ENCODE measurements around the gene CDK14. TPM values are rescaled to one million over a fixed set of nuclear protein-coding genes. Genes with fewer than 3 reads are reported as not detected.
"Not testable (repeated sequence)": the region's sequence is repeated elsewhere in the genome, so short reads cannot be mapped to it uniquely, and the experiment has no call there.

The CDK14 gene
- total RNA-seq, 1 donor from 2014 or later, result 1.6 TPM

- Mint-ChIP-seq H3K36me3 (ENCODE audit: low read depth) (no peaks in the 10 kb centered on the region), H3K9me3 (no peaks in the 10 kb centered on the region), H3K27ac (no peak overlapping the region), H3K4me1 (ENCODE audit: low read depth) (no peaks in the 10 kb centered on the region), H3K4me3 (no peak overlapping the region), H3K27me3 (ENCODE audit: insufficient read depth) (peaks cover 6% of the 10 kb centered on the region)
- no peak for DNase-seq (ENCODE audit: low spot score)
- intact Hi-C loops (cut with micrococcal nuclease), result no loop called here
Observed at GRCh38 chr7:90723233-90723632, 127.1 kb downstream of the CDK14 start.

- no peaks in the 10 kb centered on the region for H3K9me3 Mint-ChIP-seq
Observed at GRCh38 chr7:90723866-90724265, 127.7 kb downstream of the CDK14 start.

GRCh38 chr7:90726120-90726519 lies 130.0 kb downstream of the CDK14 start:
- Mint-ChIP-seq H3K4me1 (ENCODE audit: low read depth) (no peaks in the 10 kb centered on the region), H3K27me3 (ENCODE audit: insufficient read depth) (peaks cover 3% of the 10 kb centered on the region), H3K27ac (no peak overlapping the region), H3K9me3 (peaks cover 1% of the 10 kb centered on the region), H3K4me3 (no peak overlapping the region), H3K36me3 (ENCODE audit: low read depth) (no peaks in the 10 kb centered on the region)
- DNase-seq (ENCODE audit: low spot score), result no peak
- intact Hi-C loops (cut with micrococcal nuclease), result no loop called here

More at GRCh38 chr7:90723866-90724265, 127.7 kb downstream of the CDK14 start:
- DNase-seq (ENCODE audit: low spot score), result no peak
- no peak overlapping the region for H3K27ac Mint-ChIP-seq
- peaks cover 6% of the 10 kb centered on the region for H3K27me3 Mint-ChIP-seq (ENCODE audit: insufficient read depth)
- no peaks in the 10 kb centered on the region for H3K36me3 Mint-ChIP-seq (ENCODE audit: low read depth)
- intact Hi-C loops (cut with micrococcal nuclease), result no loop called here
- H3K4me1 Mint-ChIP-seq (ENCODE audit: low read depth), result no peaks in the 10 kb centered on the region
- no peak overlapping the region for H3K4me3 Mint-ChIP-seq

GRCh38 chr7:90726623-90727022 lies 130.5 kb downstream of the CDK14 start:
- Mint-ChIP-seq H3K27me3 (ENCODE audit: insufficient read depth) (peaks cover 7% of the 10 kb centered on the region), H3K9me3 (peaks cover 6% of the 10 kb centered on the region), H3K36me3 (ENCODE audit: low read depth) (no peaks in the 10 kb centered on the region), H3K4me3 (no peak overlapping the region), H3K27ac (no peak overlapping the region), H3K4me1 (ENCODE audit: low read depth) (no peaks in the 10 kb centered on the region)
- intact Hi-C loops (cut with micrococcal nuclease), result no loop called here
- no peak for DNase-seq (ENCODE audit: low spot score)

- no peak overlapping the region for H3K27ac Mint-ChIP-seq
- H3K4me3 Mint-ChIP-seq, result no peak overlapping the region
- H3K9me3 Mint-ChIP-seq, result peaks cover 8% of the 10 kb centered on the region
- H3K27me3 Mint-ChIP-seq (ENCODE audit: insufficient read depth), result peaks cover 7% of the 10 kb centered on the region
- no peak for DNase-seq (ENCODE audit: low spot score)
- intact Hi-C loops (cut with micrococcal nuclease), result no loop called here
- no peaks in the 10 kb centered on the region for H3K36me3 Mint-ChIP-seq (ENCODE audit: low read depth)
- H3K4me1 Mint-ChIP-seq (ENCODE audit: low read depth), result no peaks in the 10 kb centered on the region
Observed at GRCh38 chr7:90727412-90727811, 131.3 kb downstream of the CDK14 start.

- Mint-ChIP-seq H3K4me1 (ENCODE audit: low read depth) (no peaks in the 10 kb centered on the region), H3K36me3 (ENCODE audit: low read depth) (no peaks in the 10 kb centered on the region), H3K27me3 (ENCODE audit: insufficient read depth) (peaks cover 5% of the 10 kb centered on the region), H3K27ac (no peak overlapping the region), H3K4me3 (no peak overlapping the region), H3K9me3 (peaks cover 16% of the 10 kb centered on the region)
- intact Hi-C loops (cut with micrococcal nuclease), result no loop called here
- no peak for DNase-seq (ENCODE audit: low spot score)
Observed at GRCh38 chr7:90728568-90728967, 132.4 kb downstream of the CDK14 start.

GRCh38 chr7:90735611-90736280 lies 139.6 kb downstream of the CDK14 start:
- Mint-ChIP-seq H3K9me3 (peaks cover 22% of the 10 kb centered on the region), H3K4me1 (ENCODE audit: low read depth) (peaks cover 13% of the 10 kb centered on the region)
- H3K36me3 Mint-ChIP-seq (ENCODE audit: low read depth); intact Hi-C loops (cut with micrococcal nuclease); H3K27ac Mint-ChIP-seq; DNase-seq (ENCODE audit: low spot score); H3K4me3 Mint-ChIP-seq; H3K27me3 Mint-ChIP-seq (ENCODE audit: insufficient read depth): not testable (repeated sequence)

GRCh38 chr7:90736316-90736715 lies 140.2 kb downstream of the CDK14 start:
- Mint-ChIP-seq H3K9me3 (peaks cover 19% of the 10 kb centered on the region), H3K36me3 (ENCODE audit: low read depth) (no peaks in the 10 kb centered on the region), H3K27ac (no peak overlapping the region), H3K4me1 (ENCODE audit: low read depth) (peaks cover 13% of the 10 kb centered on the region), H3K4me3 (no peak overlapping the region), H3K27me3 (ENCODE audit: insufficient read depth) (peaks cover 2% of the 10 kb centered on the region)
- intact Hi-C loops (cut with micrococcal nuclease), result no loop called here
- no peak for DNase-seq (ENCODE audit: low spot score)

- DNase-seq (ENCODE audit: low spot score), result no peak
- Mint-ChIP-seq H3K27me3 (ENCODE audit: insufficient read depth) (no peaks in the 10 kb centered on the region), H3K4me3 (no peak overlapping the region), H3K27ac (no peak overlapping the region), H3K4me1 (ENCODE audit: low read depth) (peaks cover 13% of the 10 kb centered on the region), H3K9me3 (peaks cover 14% of the 10 kb centered on the region), H3K36me3 (ENCODE audit: low read depth) (no peaks in the 10 kb centered on the region)
- intact Hi-C loops (cut with micrococcal nuclease), result no loop called here
Observed at GRCh38 chr7:90736968-90737939, 141.1 kb downstream of the CDK14 start.

GRCh38 chr7:90738249-90738648 lies 142.1 kb downstream of the CDK14 start:
- DNase-seq (ENCODE audit: low spot score), result no peak
- H3K27me3 Mint-ChIP-seq (ENCODE audit: insufficient read depth), result no peaks in the 10 kb centered on the region
- peaks cover 6% of the 10 kb centered on the region for H3K9me3 Mint-ChIP-seq
- no peak overlapping the region for H3K4me3 Mint-ChIP-seq
- no peaks in the 10 kb centered on the region for H3K36me3 Mint-ChIP-seq (ENCODE audit: low read depth)
- H3K27ac Mint-ChIP-seq, result no peak overlapping the region
- intact Hi-C loops (cut with micrococcal nuclease), result no loop called here
- H3K4me1 Mint-ChIP-seq (ENCODE audit: low read depth), result peaks cover 13% of the 10 kb centered on the region

- no peak for DNase-seq (ENCODE audit: low spot score)
- intact Hi-C loops (cut with micrococcal nuclease), result no loop called here
- Mint-ChIP-seq H3K27me3 (ENCODE audit: insufficient read depth) (no peaks in the 10 kb centered on the region), H3K36me3 (ENCODE audit: low read depth) (no peaks in the 10 kb centered on the region), H3K4me1 (ENCODE audit: low read depth) (peaks cover 13% of the 10 kb centered on the region), H3K27ac (no peak overlapping the region), H3K9me3 (no peaks in the 10 kb centered on the region), H3K4me3 (no peak overlapping the region)
Observed at GRCh38 chr7:90739716-90740115, 143.6 kb downstream of the CDK14 start.

- H3K27ac Mint-ChIP-seq, result no peak overlapping the region
- peaks cover 13% of the 10 kb centered on the region for H3K4me1 Mint-ChIP-seq (ENCODE audit: low read depth)
- H3K36me3 Mint-ChIP-seq (ENCODE audit: low read depth), result no peaks in the 10 kb centered on the region
- intact Hi-C loops (cut with micrococcal nuclease), result no loop called here
- H3K9me3 Mint-ChIP-seq, result no peaks in the 10 kb centered on the region
- H3K27me3 Mint-ChIP-seq (ENCODE audit: insufficient read depth), result no peaks in the 10 kb centered on the region
- H3K4me3 Mint-ChIP-seq, result no peak overlapping the region
- no peak for DNase-seq (ENCODE audit: low spot score)
Observed at GRCh38 chr7:90740386-90740785, 144.3 kb downstream of the CDK14 start.

- no peaks in the 10 kb centered on the region for H3K4me1 Mint-ChIP-seq (ENCODE audit: low read depth)
- no peak overlapping the region for H3K27ac Mint-ChIP-seq
- H3K36me3 Mint-ChIP-seq (ENCODE audit: low read depth), result no peaks in the 10 kb centered on the region
- DNase-seq (ENCODE audit: low spot score), result no peak
- H3K4me3 Mint-ChIP-seq, result no peak overlapping the region
- intact Hi-C loops (cut with micrococcal nuclease), result no loop called here
- H3K9me3 Mint-ChIP-seq, result no peaks in the 10 kb centered on the region
- no peaks in the 10 kb centered on the region for H3K27me3 Mint-ChIP-seq (ENCODE audit: insufficient read depth)
Observed at GRCh38 chr7:90743626-90744025, 147.5 kb downstream of the CDK14 start.

Measured in activated T-helper 1 cell treated with anti-CD3 and anti-CD28 coated beads, Interleukin-12 subunit alpha, Interleukin-12 subunit beta, Interleukin-2, Interleukin-4 antibody, amounts not matched to agents 30 ng/mL and 10 ng/mL and 1 ng/mL, durations not matched to agents 14 hours and 24 hours and 36 hours (primary cell).